PC-9 (cell line): ENCODE results near the gene YAP1. TPM values are rescaled to one million over a fixed set of nuclear protein-coding genes. Genes with fewer than 3 reads are reported as not detected.

Experiments
- BruUV-seq: library from RNA; stranded (reverse); fragments of 400-500 nt; replicated peaks from 2 replicates; lab custom pipeline; 2021; lab: Mats Ljungman, UMichigan
- CTCF ChIA-PET: fragments of 300-600 bp; sonication (Branson Sonifier 250); formaldehyde crosslinking; loops from one replicate; lab custom pipeline; 2022; ENCODE audit warnings: antibody characterized with exemption; lab: Charles Lee
- POLR2A ChIA-PET: fragments of 300-600 bp; sonication (Branson Sonifier 250); formaldehyde crosslinking; loops from one replicate; lab custom pipeline; 2022; ENCODE audit warnings: antibody characterized with exemption; ENCODE audit not compliant: unreplicated experiment; lab: Charles Lee
- DNase-seq, 2 experiments: peaks; one replicate each; pipeline versions ENCODE4 v3.0.0 to v3.0.0-alpha.2; 2015 to 2022; ENCODE audit warnings: mixed read lengths in 1 of 2
- H2AFZ ChIP-seq: fragments of 200-600 bp; sonication (generic); 2 replicates; pipeline ENCODE4 v1.8.1; 2017; ENCODE audit warnings: antibody characterized with exemption
- H3F3A ChIP-seq: fragments of 200-600 bp; sonication (generic); 2 replicates; pipeline ENCODE4 v1.8.1; 2017; ENCODE audit warnings: antibody characterized with exemption, mild to moderate bottlenecking, low read depth; ENCODE audit not compliant: insufficient read depth
- H3K27ac ChIP-seq: fragments of 200-600 bp; sonication (generic); 2 replicates; pipeline ENCODE4 v1.6.1; 2016; ENCODE audit warnings: mixed run types
- H3K27me3 ChIP-seq: fragments of 200-600 bp; sonication (generic); 2 replicates; pipeline ENCODE4 v1.6.1; 2016; ENCODE audit warnings: low read depth, mixed run types; ENCODE audit not compliant: insufficient read depth
- H3K36me3 ChIP-seq: fragments of 200-600 bp; sonication (generic); 2 replicates; pipeline ENCODE4 v1.6.1; 2016; ENCODE audit warnings: low read depth, mixed run types
- H3K4me1 ChIP-seq: fragments of 200-600 bp; sonication (generic); replicated peaks from 2 replicates; pipeline ENCODE4 v1.6.1; 2016; ENCODE audit warnings: mixed run types; ENCODE audit not compliant: insufficient read depth
- H3K4me2 ChIP-seq: fragments of 200-600 bp; sonication (generic); 2 replicates; pipeline ENCODE4 v1.6.1; 2017; ENCODE audit warnings: mixed run types
- H3K4me3 ChIP-seq: fragments of 200-600 bp; sonication (generic); 2 replicates; pipeline ENCODE4 v1.6.1; 2016; ENCODE audit warnings: mixed run types
- H3K79me2 ChIP-seq: fragments of 200-600 bp; sonication (generic); 2 replicates; pipeline ENCODE4 v1.6.1; 2017; ENCODE audit warnings: low read depth, mixed run types
- H3K9me2 ChIP-seq: fragments of 200-600 bp; sonication (generic); 2 replicates; pipeline ENCODE4 v1.8.1; 2017; ENCODE audit warnings: mild to moderate bottlenecking; ENCODE audit not compliant: insufficient read depth
- H3K9me3 ChIP-seq: fragments of 200-600 bp; sonication (generic); 2 replicates; pipeline ENCODE4 v1.8.1; 2016; ENCODE audit warnings: low read depth; ENCODE audit not compliant: insufficient read depth
- H4K20me1 ChIP-seq: fragments of 200-600 bp; sonication (generic); 2 replicates; pipeline ENCODE4 v1.8.1; 2017; ENCODE audit not compliant: insufficient read depth
- CTCF ChIP-seq: fragments of 200-600 bp; sonication (generic); conservative IDR thresholded peaks from 2 replicates; pipeline ENCODE4 v1.6.1; 2017; ENCODE audit warnings: mixed run types, antibody characterized with exemption, mild to moderate bottlenecking, moderate library complexity
- EZH2 ChIP-seq: fragments of 200-600 bp; sonication (generic); IDR thresholded peaks from 2 replicates; pipeline ENCODE4 v1.8.0; 2017; ENCODE audit warnings: antibody characterized with exemption, low read depth
- intact Hi-C: fragments of 100-400 bp; cut with micrococcal nuclease; formaldehyde crosslinking; loops from one replicate; pipeline ENCODE4 v1.10.0; 2022; ENCODE audit not compliant: unreplicated experiment
- total RNA-seq: library from RNA; stranded (reverse); gene quantifications from 2 replicates; pipeline ENCODE4 v1.2.3, GENCODE V29; 2021

The YAP1 gene
- total RNA-seq, 1 experiment from 2014 or later: 111 TPM

GRCh38 chr11:102147015-102147414, 36.8 kb downstream of the YAP1 start:
- H3K27ac ChIP-seq: no peak overlapping the region; the same call in 1 of the 2 replicates
- no peaks in the 10 kb centered on the region for H4K20me1 ChIP-seq
- TF ChIP-seq CTCF (no peak), EZH2 (no peak)
- peaks cover 25% of the 10 kb centered on the region for H3K36me3 ChIP-seq
- no peak overlapping the region for H3K4me2 ChIP-seq
- intact Hi-C loops: no loop called here
- BruUV-seq: no TSS peak
- no peaks in the 10 kb centered on the region for H3K9me2 ChIP-seq
- no peak overlapping the region for H3K4me3 ChIP-seq
- CTCF ChIA-PET: no interaction called here
- 0 out of 2 replicates have a peak, but pooled peaks cover 5% of the 10 kb centered on the region for H3K9me3 ChIP-seq
- no peaks in the 10 kb centered on the region for H3F3A ChIP-seq
- DNase-seq: no peak
- H3K27me3 ChIP-seq: no peaks in the 10 kb centered on the region
- H3K79me2 ChIP-seq: peaks cover 100% of the 10 kb centered on the region
- H2AFZ ChIP-seq: no peak overlapping the region
- H3K4me1 ChIP-seq: peaks cover 27% of the 10 kb centered on the region
- POLR2A ChIA-PET: no interaction called here

GRCh38 chr11:102147632-102148031, 37.4 kb downstream of the YAP1 start:
- H3K36me3 ChIP-seq: peaks cover 25% of the 10 kb centered on the region
- BruUV-seq: no TSS peak
- intact Hi-C loops: no loop called here

GRCh38 chr11:102148059-102148458, 37.8 kb downstream of the YAP1 start:
- Histone ChIP-seq H3K4me2 (no peak overlapping the region), H3K4me1 (peaks cover 27% of the 10 kb centered on the region), H3K79me2 (peaks cover 100% of the 10 kb centered on the region), H3F3A (no peaks in the 10 kb centered on the region), H3K27me3 (no peaks in the 10 kb centered on the region), H3K36me3 (peaks cover 21% of the 10 kb centered on the region), H3K27ac (no peak overlapping the region), H2AFZ (no peak overlapping the region), H3K4me3 (no peak overlapping the region), H3K9me2 (no peaks in the 10 kb centered on the region), H3K9me3 (0 out of 2 replicates have a peak, but pooled peaks cover 5% of the 10 kb centered on the region), H4K20me1 (no peaks in the 10 kb centered on the region)
- intact Hi-C loops: no loop called here
- DNase-seq: no peak
- ChIA-PET CTCF (no interaction called here), POLR2A (interaction anchor here (0.8 kb wide), 1 partner anchor 11 kb away, joined by 5 read pairs; no protein-coding TSS in a partner anchor)
- no TSS peak for BruUV-seq
- no peak for TF ChIP-seq CTCF
- no peak for TF ChIP-seq EZH2

More at GRCh38 chr11:102147632-102148031, 37.4 kb downstream of the YAP1 start:
- Histone ChIP-seq H3K79me2 (peaks cover 100% of the 10 kb centered on the region), H4K20me1 (no peaks in the 10 kb centered on the region), H3K4me1 (peaks cover 27% of the 10 kb centered on the region), H3K4me3 (no peak overlapping the region), H3F3A (no peaks in the 10 kb centered on the region), H3K9me3 (0 out of 2 replicates have a peak, but pooled peaks cover 5% of the 10 kb centered on the region), H3K9me2 (no peaks in the 10 kb centered on the region), H3K27ac (no peak overlapping the region; the same call in 1 of the 2 replicates), H3K4me2 (no peak overlapping the region), H2AFZ (no peak overlapping the region), H3K27me3 (no peaks in the 10 kb centered on the region)
- TF ChIP-seq CTCF: no peak
- no peak for TF ChIP-seq EZH2
- DNase-seq: no peak
- ChIA-PET CTCF (no interaction called here), POLR2A (no interaction called here)
